Fibroblast of skin of right biceps (primary cell): ENCODE measurements around the gene VPS25.

Experiments used
- DNase-seq: peaks from one replicate; pipeline ENCODE4 v3.0.0-alpha.2; 2013

Gene VPS25

DNA sequence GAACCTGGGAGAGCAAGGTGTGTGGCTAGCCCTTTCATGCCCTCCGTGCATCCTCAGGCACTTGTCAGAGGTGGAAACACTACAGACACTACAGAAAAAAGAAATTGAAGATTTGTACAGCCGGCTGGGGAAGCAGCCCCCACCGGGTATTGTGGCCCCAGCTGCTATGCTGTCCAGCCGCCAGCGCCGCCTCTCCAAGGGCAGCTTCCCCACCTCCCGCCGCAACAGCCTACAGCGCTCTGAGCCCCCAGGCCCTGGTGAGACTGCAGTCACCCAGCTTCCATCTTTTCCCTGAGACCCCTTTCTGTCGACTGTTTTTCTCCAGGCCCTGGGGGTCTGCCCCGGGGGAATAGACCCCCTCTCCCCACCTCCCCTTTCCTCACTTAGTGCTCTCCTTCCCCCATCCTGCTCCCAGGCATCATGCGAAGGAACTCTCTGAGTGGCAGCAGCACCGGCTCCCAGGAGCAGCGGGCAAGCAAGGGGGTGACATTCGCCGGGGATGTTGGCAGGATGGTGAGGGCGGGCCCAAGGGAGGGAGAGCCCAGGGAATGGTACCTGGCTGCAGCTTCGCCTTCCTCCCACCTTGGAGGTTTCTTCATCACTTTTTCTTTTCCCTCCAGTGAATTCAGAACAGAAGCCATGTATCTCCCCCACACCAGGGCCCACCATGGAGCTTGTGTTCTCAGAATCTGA is 23.0 kb downstream of the VPS25 start:
- no peak for DNase-seq

DNA sequence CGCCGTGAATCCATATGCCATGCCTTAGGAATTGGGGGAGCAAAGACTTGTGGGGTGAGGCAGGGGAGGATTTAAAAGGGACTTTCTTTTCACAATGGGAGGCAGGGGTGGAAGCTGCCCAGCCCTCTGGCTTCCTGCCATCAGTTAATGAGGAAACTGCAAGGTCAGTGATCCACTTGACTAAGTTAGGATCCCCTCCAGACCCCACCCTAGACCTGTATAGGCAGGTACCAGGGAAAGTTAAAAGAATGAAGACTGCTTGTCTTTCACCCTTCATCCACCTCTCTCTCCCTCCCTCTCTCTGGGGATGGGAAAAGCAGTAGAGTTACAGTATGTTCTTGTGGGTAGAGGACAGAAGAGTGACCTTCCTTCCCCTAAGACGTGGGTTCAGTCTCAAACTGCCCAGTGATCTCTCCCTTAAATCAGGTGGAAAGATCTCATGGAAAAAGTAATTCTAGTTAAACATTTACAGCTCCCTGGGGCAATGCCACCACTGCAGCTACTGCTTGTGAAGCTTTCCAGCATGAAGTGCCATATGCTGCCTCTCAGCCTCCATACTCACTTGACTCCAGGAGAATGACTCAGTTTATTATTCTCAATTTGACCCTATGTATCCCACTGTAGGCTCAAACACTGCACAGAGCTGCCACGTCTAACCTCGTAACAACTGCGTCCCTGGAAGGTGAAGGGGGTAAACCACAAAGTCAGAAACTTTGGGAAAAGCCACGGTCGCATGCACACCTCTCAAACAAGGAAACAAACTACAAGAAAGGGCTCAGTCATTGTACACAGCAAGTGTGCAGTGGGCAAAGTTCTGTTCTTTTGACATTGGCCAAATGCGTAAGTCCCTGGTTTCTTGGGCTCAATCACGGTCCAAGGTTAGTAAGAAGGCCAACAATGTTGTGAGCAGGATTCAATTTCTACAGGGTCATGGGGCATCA is 24.1 kb downstream of the VPS25 start:
- no peak for DNase-seq

DNA sequence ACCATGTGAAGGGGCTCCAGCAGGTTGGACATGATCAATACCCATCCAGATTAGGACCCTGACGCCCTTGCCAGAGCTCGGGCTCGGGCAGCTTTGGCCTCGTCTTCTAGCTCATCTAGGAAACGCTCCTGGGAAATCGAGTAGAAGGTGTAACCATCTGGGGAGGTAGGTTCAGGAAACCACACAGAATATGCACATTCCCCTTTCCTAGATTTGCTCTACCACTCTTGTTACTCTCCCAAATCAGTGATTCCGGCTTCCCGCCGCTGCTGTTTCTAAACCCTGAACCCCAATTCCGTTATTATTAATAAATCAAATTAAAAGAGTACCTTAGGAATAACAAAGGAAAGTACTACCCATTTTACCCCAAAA is 24.7 kb downstream of the VPS25 start:
- DNase-seq = no peak

DNA sequence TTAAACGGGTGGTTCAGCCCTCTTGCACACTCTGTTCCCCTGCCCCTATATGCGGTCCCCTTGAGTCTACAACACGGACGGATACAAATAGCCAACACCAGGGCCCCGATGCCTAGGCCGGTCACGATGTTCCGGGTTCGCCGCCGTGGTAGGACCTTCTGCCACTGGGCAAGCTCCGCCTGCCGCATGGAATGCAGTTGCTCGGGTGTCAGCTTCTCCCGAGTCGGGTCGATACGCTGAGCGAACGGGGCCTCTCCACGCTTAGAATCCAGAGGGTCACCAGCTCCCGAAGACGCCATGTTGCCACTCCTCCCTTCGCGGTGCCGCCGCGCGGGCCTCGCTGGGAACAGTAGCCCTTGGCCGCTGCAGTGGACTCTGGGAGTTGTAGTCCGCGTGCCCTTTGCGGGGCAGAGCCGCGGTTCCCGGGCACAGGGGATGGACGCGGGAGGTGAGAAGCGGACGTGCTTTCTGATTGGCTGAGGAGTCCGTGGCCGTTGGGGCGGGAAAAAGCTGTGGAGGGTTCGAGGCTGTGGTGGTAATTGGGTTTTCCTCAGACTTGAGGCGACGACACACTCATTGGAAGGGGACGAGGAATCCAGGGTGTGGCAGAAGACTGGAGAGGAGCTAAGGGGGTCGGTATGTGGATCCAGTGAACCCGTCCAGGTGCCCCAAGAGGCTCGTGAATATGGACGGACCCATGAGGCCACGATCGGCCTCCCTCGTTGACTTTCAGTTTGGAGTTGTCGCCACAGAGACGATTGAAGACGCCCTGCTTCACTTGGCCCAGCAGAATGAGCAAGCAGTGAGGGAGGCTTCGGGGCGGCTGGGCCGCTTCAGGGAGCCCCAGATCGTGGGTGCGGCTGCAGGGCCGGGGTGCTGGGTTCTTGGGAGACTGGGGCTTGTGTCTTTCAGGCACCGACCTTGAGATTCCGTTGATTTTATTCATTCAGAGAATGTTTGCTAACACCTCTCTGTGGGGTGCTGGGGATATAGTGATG is 25.4 kb downstream of the VPS25 start, which contains the start of the genes CNTD1 and COA3:
Gene CNTD1, plus strand, starts transcription at position 479 of the 998 bp plus-strand sequence. Its CDS starts 207 bp downstream, at position 686.
Gene COA3, minus strand, starts transcription at position 322 of the 998 bp plus-strand sequence. Its CDS starts 23 bp downstream, at position 299.
- peak; percentile 88 for DNase-seq

DNA sequence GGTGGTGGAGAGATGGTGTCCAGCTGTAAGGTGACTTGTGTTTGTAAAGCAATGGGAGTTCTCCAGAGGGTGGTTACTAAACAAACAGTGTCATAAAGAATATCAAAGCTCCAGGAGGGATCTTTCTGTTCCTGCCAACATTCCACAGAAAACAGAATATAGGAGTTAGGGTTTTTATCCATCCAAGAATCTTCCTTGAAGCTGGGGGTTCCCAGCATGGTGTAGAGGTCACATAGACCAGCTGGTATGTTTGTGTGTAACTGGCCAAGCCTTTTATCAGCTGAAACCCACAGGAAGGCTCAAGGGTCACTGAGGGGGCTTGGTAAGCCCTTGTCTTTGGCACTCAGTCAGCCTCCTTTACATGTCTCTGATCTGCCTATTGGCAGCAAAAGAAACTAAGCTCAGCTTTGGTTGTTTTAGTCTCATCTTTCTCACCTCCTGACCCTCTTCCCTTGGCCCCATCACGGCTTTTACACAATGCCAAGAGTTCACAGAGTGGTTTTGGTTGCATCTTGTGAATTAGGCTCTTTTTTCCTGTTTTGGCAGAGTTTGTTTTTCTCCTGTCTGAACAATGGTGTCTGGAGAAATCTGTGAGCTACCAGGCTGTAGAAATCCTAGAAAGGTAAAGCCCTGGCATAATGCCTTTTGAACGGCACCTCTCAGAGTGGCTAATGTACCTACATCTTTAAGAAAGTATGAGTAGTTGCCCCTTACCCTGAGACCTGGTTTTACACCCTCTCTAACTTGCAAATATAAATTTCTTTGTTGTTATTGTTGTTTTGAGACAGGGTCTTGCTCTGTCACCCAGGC is 30.0 kb downstream of the VPS25 start:
- no peak for DNase-seq

DNA sequence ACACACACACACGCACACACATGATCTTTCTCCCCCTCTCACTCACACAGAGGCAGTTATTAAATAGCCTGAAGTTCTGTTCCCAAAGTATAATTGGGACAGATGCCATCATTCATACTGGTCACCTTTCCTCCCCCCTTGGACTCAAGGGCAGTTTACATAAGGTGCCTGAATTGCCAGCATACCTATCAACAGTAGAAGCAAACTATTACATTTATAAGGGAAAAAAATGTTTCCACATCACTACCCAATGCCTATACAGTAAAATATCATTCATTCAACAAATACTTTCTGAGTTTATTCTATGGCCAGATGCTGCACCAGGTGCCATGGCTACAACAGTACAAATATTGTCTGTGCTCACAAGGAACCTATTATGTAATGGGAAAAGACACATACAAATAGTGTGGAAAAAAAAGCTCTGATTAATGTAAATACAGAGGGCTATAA is 31.7 kb downstream of the VPS25 start:
- no peak for DNase-seq

DNA sequence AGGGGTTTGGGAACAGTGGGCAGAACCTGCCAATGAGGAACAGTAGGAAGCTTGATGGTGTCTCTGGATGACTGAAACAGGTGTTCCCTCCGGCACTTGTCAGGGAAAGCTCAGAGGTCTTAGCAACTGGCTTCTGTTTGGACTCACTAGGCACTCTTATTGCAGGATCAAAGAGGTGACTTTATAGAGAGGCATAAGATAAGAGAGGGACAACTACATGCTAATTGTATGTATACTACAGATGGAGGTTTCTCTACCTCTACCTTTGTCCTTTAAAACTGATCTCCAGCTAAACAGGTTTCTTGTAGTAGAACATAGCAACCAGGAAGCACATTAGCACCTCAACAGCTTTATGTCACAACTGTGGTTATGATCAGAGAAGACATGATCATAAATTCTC is 33.0 kb downstream of the VPS25 start:
- no peak for DNase-seq

DNA sequence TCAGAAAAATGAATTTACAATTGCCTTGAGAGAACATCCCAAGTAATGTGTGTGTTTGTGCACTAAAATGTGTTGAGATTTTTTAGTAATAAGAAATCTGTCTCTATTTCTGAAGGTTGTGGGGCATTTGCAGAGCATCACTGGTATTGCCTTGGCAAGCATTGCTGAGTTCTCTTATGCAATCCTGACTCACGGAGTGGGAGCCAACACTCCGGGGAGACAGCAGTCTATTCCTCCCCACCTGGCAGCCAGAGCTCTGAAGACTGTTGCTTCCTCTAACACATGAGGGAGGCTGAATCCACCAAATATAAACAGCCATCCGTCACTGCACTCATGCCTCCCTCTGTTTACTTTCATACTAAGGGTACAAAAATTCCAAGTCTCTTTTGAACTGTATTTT is 36.0 kb downstream of the VPS25 start:
- DNase-seq = peak; percentile 64

DNA sequence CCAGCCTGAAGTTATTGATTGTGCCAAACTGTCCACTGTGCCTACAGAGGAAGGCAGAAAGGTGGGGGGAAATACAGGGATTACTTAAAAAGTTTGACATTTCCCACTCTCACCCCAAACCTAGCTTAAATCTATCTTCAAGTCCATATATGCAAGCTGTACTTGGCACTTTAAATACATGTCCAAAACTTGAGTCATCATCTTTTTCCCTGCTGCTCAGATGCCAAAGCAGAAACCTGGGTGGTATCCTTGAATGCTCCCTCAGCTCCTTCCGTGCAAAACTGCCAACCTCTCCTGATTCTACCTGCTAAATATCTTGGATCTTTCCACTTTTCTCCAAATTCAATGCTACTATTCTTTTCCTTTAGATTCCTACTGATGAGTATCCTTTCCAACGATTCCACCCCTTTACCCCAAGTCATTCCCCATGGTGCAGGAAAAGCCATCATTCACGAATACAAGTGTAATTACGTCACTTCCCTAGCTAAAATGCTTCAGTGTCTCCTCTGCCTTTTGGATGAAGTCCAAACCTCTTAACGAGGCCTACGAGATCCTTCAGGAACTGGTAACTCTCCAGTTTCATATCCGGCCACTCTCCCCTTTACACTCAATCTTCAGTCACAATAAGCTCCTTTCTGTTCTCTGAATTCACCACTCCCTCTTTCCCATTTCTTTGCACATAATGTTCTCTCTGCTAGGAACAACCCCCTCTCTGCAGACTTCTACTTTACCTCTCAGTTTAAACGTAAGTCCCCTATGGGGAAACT is 41.6 kb downstream of the VPS25 start:
- peak; percentile 88 for DNase-seq

DNA sequence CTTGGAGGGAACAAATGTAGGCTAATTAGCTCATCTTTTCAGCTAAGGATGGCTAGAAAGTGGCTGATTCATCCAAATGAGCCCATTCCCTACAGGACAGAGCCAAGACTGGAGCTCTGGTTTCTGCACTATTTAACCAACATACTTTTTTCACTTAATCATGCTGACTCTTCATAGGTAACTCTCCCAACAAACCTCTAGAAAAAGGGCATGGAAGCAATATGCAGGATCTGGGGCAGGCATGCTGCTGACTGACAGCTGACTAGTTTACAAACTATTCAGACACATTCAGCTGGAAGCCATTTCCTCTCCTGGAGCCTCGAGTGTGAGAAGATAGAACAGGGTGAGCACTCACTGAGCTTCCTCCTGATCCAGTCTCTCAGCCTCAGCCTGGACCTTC is 44.6 kb downstream of the VPS25 start:
- DNase-seq = peak; percentile 80

DNA sequence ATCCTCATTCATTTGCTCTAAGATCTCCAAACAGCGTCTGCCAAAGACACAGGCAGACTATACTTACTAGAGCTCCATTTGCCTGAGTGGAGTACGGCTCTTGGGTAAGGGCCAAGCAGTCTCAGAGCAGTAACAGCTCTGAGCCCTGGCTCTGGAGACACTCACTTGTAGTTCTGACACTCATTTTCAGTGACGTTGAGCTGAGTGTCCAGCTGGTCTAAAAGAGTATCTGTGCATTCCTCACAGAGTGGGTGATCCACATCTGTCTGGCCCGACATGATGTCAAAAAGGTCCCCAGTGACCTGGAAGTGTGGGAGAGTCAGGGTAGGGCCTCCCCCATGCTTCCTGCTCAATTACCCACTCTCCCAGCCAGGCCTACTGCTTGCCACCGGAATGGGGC is 45.1 kb downstream of the VPS25 start:
- DNase-seq = peak; percentile 38

DNA sequence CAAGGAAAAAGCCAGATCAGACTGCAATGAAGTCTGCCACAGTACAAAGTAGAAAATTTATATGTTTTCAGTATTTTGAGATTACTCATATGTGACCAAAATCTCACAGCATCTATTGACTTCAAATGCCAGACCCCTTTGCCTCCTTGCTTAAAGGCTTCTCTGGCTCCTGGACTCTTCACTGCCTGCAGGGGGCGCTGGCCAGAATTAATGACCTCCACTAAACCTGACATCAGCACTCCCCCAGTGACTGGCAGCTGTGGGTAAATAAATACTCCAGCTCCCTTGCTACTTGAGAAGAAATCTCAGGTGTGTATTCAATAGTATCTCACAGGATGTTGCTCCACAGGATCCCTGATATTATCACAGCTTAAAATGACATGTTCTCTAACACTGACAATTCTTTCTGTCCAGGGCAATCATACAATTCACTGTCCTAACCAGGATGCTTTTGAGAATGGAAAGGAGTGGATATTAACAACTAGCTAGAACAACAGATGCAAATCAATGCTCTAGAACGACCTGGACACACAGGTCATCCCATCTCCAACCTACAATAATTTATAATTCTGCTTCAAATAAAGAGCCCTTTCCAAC is 46.8 kb downstream of the VPS25 start:
- peak; percentile 55 for DNase-seq

DNA sequence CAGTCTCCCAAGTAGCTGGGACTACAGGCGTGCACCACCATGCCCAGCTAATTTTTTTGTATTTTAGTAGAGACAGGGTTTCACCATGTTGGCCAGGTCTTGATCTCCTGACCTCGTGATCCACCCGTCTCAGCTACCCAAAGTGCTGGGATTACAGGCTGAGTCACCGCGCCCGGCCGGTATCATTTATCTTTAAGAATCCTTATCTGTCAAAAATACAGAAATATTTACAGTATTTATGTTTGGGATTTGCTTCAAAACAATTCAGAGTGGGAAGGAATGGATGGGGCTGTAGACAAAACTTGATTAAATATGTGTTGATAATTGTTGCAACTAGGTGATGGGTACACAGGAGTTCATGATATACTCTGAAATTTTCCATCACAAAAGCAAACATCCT is 47.9 kb downstream of the VPS25 start:
- no peak for DNase-seq

DNA sequence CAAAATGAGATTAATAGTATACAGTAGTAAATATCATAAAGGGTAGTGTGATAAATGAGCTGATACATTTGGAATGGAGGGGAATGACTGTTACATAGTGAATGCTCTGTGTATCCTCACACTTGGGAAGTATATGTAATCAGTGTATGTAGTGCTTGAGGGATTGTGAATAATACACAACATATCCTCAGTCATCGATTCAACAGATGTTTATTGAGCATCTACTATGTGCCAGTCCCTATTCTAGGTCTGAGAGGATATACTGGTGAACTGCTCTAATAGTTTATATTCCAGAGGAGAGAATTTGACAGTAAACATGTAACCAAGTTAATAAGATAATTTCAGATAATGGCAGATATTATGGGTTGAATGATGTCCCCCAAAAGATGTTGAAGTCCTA is 54.2 kb downstream of the VPS25 start:
- DNase-seq = no peak
